Measurements from ENCODE around the gene ZW10.

DNA sequence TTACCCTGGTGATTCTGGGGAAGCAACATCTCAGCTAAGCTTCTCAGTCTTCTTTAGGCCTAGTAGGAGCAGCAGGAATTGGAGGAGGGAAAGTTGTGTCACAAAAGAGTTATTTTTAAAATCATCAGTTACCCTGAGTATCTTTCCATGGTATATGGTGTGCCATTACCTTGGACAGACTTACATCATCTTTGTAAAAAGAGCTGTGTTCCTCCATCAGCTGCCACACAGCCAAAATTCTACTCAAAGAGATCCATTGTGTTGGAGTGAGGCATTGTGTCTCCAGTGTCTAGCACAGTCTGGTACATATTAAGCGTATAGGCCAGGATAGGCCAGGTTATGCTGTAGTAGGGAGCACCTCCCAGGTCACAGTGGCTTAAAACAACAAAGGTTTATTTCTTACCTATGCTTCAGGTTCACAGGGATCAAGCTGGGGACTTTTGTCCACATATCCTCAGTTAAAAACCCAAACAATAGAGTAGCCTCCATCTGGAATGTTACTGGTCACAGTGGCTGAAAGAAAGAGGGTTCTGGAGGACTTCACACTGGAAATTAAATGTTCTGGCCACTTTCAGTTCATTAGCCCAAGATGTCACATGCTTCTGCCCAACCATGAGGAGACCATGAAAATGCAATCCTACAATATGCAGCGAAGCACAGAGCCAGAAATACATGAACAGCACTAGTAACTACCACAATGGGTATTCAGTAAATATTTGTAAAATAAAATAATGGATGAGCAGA, 57.4 kb downstream of the ZW10 start:
- TF ChIP-seq, protein P1, sequence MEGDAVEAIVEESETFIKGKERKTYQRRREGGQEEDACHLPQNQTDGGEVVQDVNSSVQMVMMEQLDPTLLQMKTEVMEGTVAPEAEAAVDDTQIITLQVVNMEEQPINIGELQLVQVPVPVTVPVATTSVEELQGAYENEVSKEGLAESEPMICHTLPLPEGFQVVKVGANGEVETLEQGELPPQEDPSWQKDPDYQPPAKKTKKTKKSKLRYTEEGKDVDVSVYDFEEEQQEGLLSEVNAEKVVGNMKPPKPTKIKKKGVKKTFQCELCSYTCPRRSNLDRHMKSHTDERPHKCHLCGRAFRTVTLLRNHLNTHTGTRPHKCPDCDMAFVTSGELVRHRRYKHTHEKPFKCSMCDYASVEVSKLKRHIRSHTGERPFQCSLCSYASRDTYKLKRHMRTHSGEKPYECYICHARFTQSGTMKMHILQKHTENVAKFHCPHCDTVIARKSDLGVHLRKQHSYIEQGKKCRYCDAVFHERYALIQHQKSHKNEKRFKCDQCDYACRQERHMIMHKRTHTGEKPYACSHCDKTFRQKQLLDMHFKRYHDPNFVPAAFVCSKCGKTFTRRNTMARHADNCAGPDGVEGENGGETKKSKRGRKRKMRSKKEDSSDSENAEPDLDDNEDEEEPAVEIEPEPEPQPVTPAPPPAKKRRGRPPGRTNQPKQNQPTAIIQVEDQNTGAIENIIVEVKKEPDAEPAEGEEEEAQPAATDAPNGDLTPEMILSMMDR (IDR thresholded peaks at IDR 0.05) = no peak
- TF ChIP-seq POLR2A (IDR thresholded peaks at IDR 0.05) = no peak
- no peak for TF ChIP-seq POLR2AphosphoS5 (IDR thresholded peaks at IDR 0.05)

Data from transverse colon (tissue), 4 donors.